Tibial artery (tissue), 4 donors: ENCODE results near the gene AGPS.
"Not testable (repeated sequence)": the region's sequence is repeated elsewhere in the genome, so short reads cannot be mapped to it uniquely, and the experiment has no call there.

Experiments
- DNase-seq, 2 donors: peaks; one replicate each; pipeline ENCODE4 v3.0.0-alpha.2; 2019
- H3K27ac ChIP-seq, 2 donors: fragments of 200-600 bp; sonication (generic) in 1 of 2; 1 replicate in 1 of 2; 2 replicates in 1 of 2; pipeline ENCODE4 v1.5.1; 2018 to 2019; ENCODE audit warnings: mild to moderate bottlenecking in 1 of 2
- H3K27me3 ChIP-seq, 2 donors: fragments of 200-600 bp; sonication (generic) in 1 of 2; one replicate each; pipeline versions ENCODE4 v1.5.1 to v1.6.0; 2016 to 2019
- H3K36me3 ChIP-seq, 3 donors: fragments of 200-600 bp; sonication (generic) in 2 of 3; one replicate each; pipeline ENCODE4 v1.5.1; 2016 to 2019; ENCODE audit warnings: mild to moderate bottlenecking in 2 of 3
- H3K4me1 ChIP-seq, 4 donors: fragments of 200-600 bp; sonication (generic) in 2 of 4; 1 replicate in 3 of 4; 2 replicates in 1 of 4; pipeline ENCODE4 v1.5.1; 2016 to 2019
- H3K4me3 ChIP-seq, 2 donors: fragments of 200-600 bp; sonication (generic) in 1 of 2; 1 replicate in 1 of 2; 2 replicates in 1 of 2; pipeline ENCODE4 v1.5.1; 2018 to 2019; ENCODE audit warnings: mild to moderate bottlenecking in 2 of 2
- H3K9me3 ChIP-seq, 3 donors: fragments of 200-600 bp; sonication (generic) in 1 of 3; one replicate each; pipeline ENCODE4 v1.5.1; 2016 to 2019
- CTCF ChIP-seq, 2 experiments: fragments of 200-600 bp in 1 of 2; fragments of 450-650 bp in 1 of 2; IDR thresholded peaks; one replicate each; pipeline ENCODE4 v1.5.1; 2017 to 2019; ENCODE audit warnings: antibody characterized with exemption in 2 of 2, mild to moderate bottlenecking in 1 of 2, moderate library complexity in 1 of 2
- intact Hi-C: fragments of 100-400 bp; cut with DNase I; formaldehyde crosslinking; loops from one replicate; pipeline ENCODE4 v1.15.0; 2023; ENCODE audit warnings: low total_unique reads

AGPS gene

GRCh38 chr2:177482195-177482594, 89.6 kb downstream of the AGPS start:
- TF ChIP-seq CTCF (IDR thresholded peaks at IDR 0.05), result no peak
- no peaks in the 10 kb centered on the region for H3K27me3 ChIP-seq
- no peak for DNase-seq
- H3K4me1 ChIP-seq, result no peaks in the 10 kb centered on the region
- no peak overlapping the region for H3K4me3 ChIP-seq
- no peaks in the 10 kb centered on the region for H3K9me3 ChIP-seq
- intact Hi-C loops, result loop anchor here (10.0 kb wide), 1 partner anchor 123 kb away; no protein-coding TSS in a partner anchor
- no peak overlapping the region for H3K27ac ChIP-seq
- peaks cover 0 to 15% (median 0%) of the 10 kb centered on the region in 3 donors for H3K36me3 ChIP-seq

GRCh38 chr2:177483531-177483930, 91.0 kb downstream of the AGPS start:
- intact Hi-C loops, result loop anchor here (10.0 kb wide), 1 partner anchor 121 kb away; no protein-coding TSS in a partner anchor
- Histone ChIP-seq H3K9me3 (no peaks in the 10 kb centered on the region), H3K4me1 (no peaks in the 10 kb centered on the region), H3K27me3 (no peaks in the 10 kb centered on the region), H3K36me3 (peaks cover 0 to 15% (median 0%) of the 10 kb centered on the region in 3 donors), H3K4me3 (no peak overlapping the region), H3K27ac (no peak overlapping the region)
- DNase-seq, result no peak
- no peak for TF ChIP-seq CTCF (IDR thresholded peaks at IDR 0.05)

- no peak for TF ChIP-seq CTCF (IDR thresholded peaks at IDR 0.05)
- H3K4me1 ChIP-seq, result no peaks in the 10 kb centered on the region
- H3K27ac ChIP-seq, result no peak overlapping the region
- H3K4me3 ChIP-seq, result no peak overlapping the region
- intact Hi-C loops, result loop anchor here (10.0 kb wide), 1 partner anchor 121 kb away; no protein-coding TSS in a partner anchor
- no peaks in the 10 kb centered on the region for H3K9me3 ChIP-seq
- no peaks in the 10 kb centered on the region for H3K27me3 ChIP-seq
- no peak for DNase-seq
- peaks cover 0 to 15% (median 0%) of the 10 kb centered on the region in 3 donors for H3K36me3 ChIP-seq
Measured at GRCh38 chr2:177484180-177484795, 91.7 kb downstream of the AGPS start.

GRCh38 chr2:177485657-177486056, 93.1 kb downstream of the AGPS start:
- intact Hi-C loops, result loop anchor here (10.0 kb wide), 1 partner anchor 119 kb away; no protein-coding TSS in a partner anchor
- peaks cover 0 to 15% (median 0%) of the 10 kb centered on the region in 3 donors for H3K36me3 ChIP-seq
- not testable (repeated sequence) for H3K27ac ChIP-seq, H3K9me3 ChIP-seq, H3K4me1 ChIP-seq, DNase-seq, H3K4me3 ChIP-seq, H3K27me3 ChIP-seq

- H3K27me3 ChIP-seq, result no peaks in the 10 kb centered on the region
- peaks cover 0 to 15% (median 7%) of the 10 kb centered on the region in 3 donors for H3K36me3 ChIP-seq
- intact Hi-C loops, result loop anchor here (10.0 kb wide), 1 partner anchor 115 kb away; no protein-coding TSS in a partner anchor
- no peaks in the 10 kb centered on the region for H3K4me1 ChIP-seq
- H3K27ac ChIP-seq, result no peak overlapping the region
- no peak overlapping the region for H3K4me3 ChIP-seq
- H3K9me3 ChIP-seq, result no peaks in the 10 kb centered on the region
- TF ChIP-seq CTCF (IDR thresholded peaks at IDR 0.05), result peak; percentile 14 to 28
- no peak for DNase-seq
Measured at GRCh38 chr2:177489719-177490301, 97.2 kb downstream of the AGPS start.

- no peak for DNase-seq
- H3K27me3 ChIP-seq, result no peaks in the 10 kb centered on the region
- no peaks in the 10 kb centered on the region for H3K4me1 ChIP-seq
- H3K9me3 ChIP-seq, result no peaks in the 10 kb centered on the region
- intact Hi-C loops, result no loop called here
- H3K4me3 ChIP-seq, result no peak overlapping the region
- no peak for TF ChIP-seq CTCF (IDR thresholded peaks at IDR 0.05)
- H3K27ac ChIP-seq, result no peak overlapping the region
- H3K36me3 ChIP-seq, result peaks cover 0 to 9% (median 7%) of the 10 kb centered on the region in 3 donors
Measured at GRCh38 chr2:177495945-177496344, 103.4 kb downstream of the AGPS start.
